ENCODE data around the gene TSPAN32.

DNA sequence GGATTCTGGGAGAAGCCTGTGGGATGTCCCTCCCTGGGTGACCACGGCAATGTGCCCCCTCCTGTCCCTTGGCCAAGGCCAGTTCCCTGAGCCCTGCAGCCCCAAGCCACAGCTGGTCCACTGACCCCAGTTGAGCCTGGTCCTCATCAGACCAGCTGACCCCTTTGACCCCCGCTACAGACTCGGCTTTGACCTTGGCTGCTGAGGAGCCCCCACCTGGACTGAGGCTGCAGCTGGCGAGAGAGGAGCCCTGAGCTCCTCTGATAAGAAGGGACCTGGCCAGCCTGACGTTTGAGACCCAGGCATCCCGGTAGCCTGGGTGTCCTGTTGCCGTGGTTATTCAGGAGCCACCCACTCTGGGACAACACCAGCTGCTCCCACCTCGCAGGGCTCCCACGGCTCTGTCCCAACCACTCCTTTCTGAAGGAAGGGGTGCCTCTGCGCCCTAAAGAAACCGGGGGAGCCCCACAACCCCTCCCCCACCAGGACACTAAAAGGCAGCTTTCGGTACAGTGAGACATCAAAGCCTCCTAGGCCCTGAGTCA, 34.4 kb upstream of the TSPAN32 start:
- TF ChIP-seq POLR2A (IDR thresholded peaks at IDR 0.05; ENCODE audit: low read depth, low read length) (no peak), TAF1 (IDR thresholded peaks at IDR 0.05; ENCODE audit: low read depth, low read length) (no peak)
